ENCODE measurements around the gene TAF6.

Gene TAF6

GRCh38 chr7:100064162-100064561 lies 55.0 kb downstream of the TAF6 start:
- Histone ChIP-seq H3K9ac (no peak overlapping the region), H3K27ac (no peak overlapping the region), H3K4me3 (no peak overlapping the region), H3K36me3 (peaks cover 100% of the 10 kb centered on the region), H3K4me2 (no peak overlapping the region), H3K9me3 (peaks cover 1% of the 10 kb centered on the region), H3K27me3 (no peaks in the 10 kb centered on the region), H3K4me1 (no peaks in the 10 kb centered on the region), H4K20me1 (peaks cover 14% of the 10 kb centered on the region; the same call in 1 of the 2 replicates)
- TF ChIP-seq Cebpa-rat (IDR thresholded peaks at IDR 0.05), result no peak

- H3K9ac ChIP-seq, result peak overlapping the region; percentile 4; the same call in 1 of the 2 replicates
- no peak overlapping the region for H3K4me3 ChIP-seq
- TF ChIP-seq Cebpa-rat (IDR thresholded peaks at IDR 0.05), result no peak
- H3K27ac ChIP-seq, result no peak overlapping the region
- H4K20me1 ChIP-seq, result peaks cover 11% of the 10 kb centered on the region; the same call in 1 of the 2 replicates
- H3K36me3 ChIP-seq, result peaks cover 100% of the 10 kb centered on the region
- H3K4me2 ChIP-seq, result no peak overlapping the region
- no peaks in the 10 kb centered on the region for H3K9me3 ChIP-seq
- no peaks in the 10 kb centered on the region for H3K4me1 ChIP-seq
- no peaks in the 10 kb centered on the region for H3K27me3 ChIP-seq
Observed at GRCh38 chr7:100063376-100063775, 55.8 kb downstream of the TAF6 start.

GRCh38 chr7:100061518-100062193 lies 57.5 kb downstream of the TAF6 start:
- no peaks in the 10 kb centered on the region for H3K27me3 ChIP-seq
- TF ChIP-seq Cebpa-rat (IDR thresholded peaks at IDR 0.05), result no peak
- H3K36me3 ChIP-seq, result peaks cover 100% of the 10 kb centered on the region
- H3K27ac ChIP-seq, result no peak overlapping the region
- H3K9me3 ChIP-seq, result no peaks in the 10 kb centered on the region
- no peaks in the 10 kb centered on the region for H3K4me1 ChIP-seq
- H3K9ac ChIP-seq, result no peak overlapping the region
- no peak overlapping the region for H3K4me3 ChIP-seq
- no peaks in the 10 kb centered on the region for H4K20me1 ChIP-seq
- H3K4me2 ChIP-seq, result no peak overlapping the region

GRCh38 chr7:100059251-100059739 lies 59.9 kb downstream of the TAF6 start:
- no peak for TF ChIP-seq Cebpa-rat (IDR thresholded peaks at IDR 0.05)
- no peak overlapping the region for H3K4me3 ChIP-seq
- H3K4me2 ChIP-seq, result no peak overlapping the region
- H3K4me1 ChIP-seq, result no peaks in the 10 kb centered on the region
- no peaks in the 10 kb centered on the region for H3K9me3 ChIP-seq
- no peaks in the 10 kb centered on the region for H4K20me1 ChIP-seq
- H3K9ac ChIP-seq, result no peak overlapping the region
- no peaks in the 10 kb centered on the region for H3K27me3 ChIP-seq
- peaks cover 78% of the 10 kb centered on the region for H3K36me3 ChIP-seq
- no peak overlapping the region for H3K27ac ChIP-seq
